ENCODE data around the gene PTPRN2.

GRCh38 chr7:157820796-157821195 lies 766.8 kb downstream of the PTPRN2 start:
- TF ChIP-seq FOSL1 (IDR thresholded peaks at IDR 0.05; ENCODE audit: insufficient read depth, low read depth, low read length) (no peak), CTCF (IDR thresholded peaks at IDR 0.05; ENCODE audit: control extremely low read depth in 1 of 3, insufficient read depth in 1 of 3, low read depth in 1 of 3, low read length in 3 of 3) (no peak), ZNF274 (IDR thresholded peaks at IDR 0.05; ENCODE audit: borderline replicate concordance, extremely low read depth, low read length) (no peak), POLR2A (IDR thresholded peaks at IDR 0.05; ENCODE audit: control extremely low read depth in 1 of 2, low read depth in 2 of 2, low read length in 2 of 2) (no peak), EZH2 (IDR thresholded peaks at IDR 0.05; ENCODE audit: low read depth, low read length, severe bottlenecking) (no peak), ASH2L (IDR thresholded peaks at IDR 0.05; ENCODE audit: low read length) (no peak), MAX (IDR thresholded peaks at IDR 0.05) (no peak), CBX8 (IDR thresholded peaks at IDR 0.05; ENCODE audit: borderline replicate concordance, low read depth, low read length) (no peak), CEBPB (IDR thresholded peaks at IDR 0.05; ENCODE audit: low read depth, low read length) (no peak), JUND (IDR thresholded peaks at IDR 0.05; ENCODE audit: low read length) (no peak), EP300 (IDR thresholded peaks at IDR 0.05; ENCODE audit: borderline replicate concordance in 1 of 2, low read depth in 2 of 2, low read length in 2 of 2) (no peak)

Measured in H1 (cell line).